Activated T-helper 1 cell treated with Interleukin-2 at 50 U/mL for 16 hours (primary cell): ENCODE measurements around the gene NOVA2.
A peak's percentile ranks its signal among the peaks of the same experiment; 100 is the strongest.

ENCODE experiments used
- DNase-seq: peaks from one replicate; pipeline ENCODE4 v3.0.0-alpha.2; 2020; ENCODE audit warnings: low read depth

Gene NOVA2

DNA sequence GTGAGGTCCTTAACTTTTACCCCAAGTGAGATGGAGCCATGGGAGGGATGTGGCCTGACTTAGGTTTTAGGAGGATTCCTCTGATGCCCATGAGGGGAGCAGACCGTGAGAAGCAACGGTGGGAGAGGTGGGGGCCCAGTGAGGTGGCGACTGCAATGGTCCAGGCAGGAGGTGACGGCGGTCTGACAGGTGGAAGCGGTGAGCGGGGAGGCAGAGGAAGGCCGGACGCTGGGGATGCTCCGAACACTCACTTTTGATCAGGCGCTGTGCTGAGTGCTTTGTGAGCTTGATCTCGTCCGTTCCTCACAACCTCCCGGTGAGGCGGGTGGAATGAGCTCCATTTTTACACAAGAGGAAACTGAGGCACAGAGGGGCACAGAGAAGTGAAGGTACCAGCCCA, 11.6 kb downstream of the NOVA2 start:
- no peak for DNase-seq

DNA sequence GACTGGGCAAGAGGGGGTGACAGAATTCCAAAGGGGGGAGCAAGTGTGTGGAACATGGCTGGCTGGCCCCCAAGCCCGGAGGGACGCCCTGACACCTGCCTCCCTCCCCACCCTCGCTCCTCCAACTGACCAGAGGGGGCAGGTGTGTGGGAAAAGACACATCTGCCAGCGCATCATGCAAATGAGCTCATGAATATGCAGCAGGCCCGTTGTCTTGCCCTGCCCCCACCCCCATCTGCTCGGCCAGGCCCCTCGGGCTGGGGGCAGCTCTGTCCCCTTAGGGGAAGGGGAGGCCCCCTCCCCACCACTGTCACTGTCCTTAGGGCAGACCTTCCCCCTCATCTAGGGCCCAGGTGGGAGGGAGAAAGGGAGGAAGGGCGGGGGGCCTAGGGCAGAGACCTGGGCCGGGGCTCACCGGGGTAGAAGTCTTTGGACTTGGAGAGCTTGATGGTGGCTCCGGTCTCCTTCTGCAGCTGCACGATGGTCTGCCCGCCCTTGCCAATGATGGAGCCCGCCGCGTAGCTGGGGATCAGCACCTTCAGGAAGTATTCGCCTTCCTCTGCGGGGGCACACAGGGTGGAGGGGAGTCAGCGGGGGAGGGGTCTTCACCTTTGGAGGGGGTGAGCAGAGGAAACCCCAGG, 12.9 kb downstream of the NOVA2 start:
- DNase-seq, result no peak

DNA sequence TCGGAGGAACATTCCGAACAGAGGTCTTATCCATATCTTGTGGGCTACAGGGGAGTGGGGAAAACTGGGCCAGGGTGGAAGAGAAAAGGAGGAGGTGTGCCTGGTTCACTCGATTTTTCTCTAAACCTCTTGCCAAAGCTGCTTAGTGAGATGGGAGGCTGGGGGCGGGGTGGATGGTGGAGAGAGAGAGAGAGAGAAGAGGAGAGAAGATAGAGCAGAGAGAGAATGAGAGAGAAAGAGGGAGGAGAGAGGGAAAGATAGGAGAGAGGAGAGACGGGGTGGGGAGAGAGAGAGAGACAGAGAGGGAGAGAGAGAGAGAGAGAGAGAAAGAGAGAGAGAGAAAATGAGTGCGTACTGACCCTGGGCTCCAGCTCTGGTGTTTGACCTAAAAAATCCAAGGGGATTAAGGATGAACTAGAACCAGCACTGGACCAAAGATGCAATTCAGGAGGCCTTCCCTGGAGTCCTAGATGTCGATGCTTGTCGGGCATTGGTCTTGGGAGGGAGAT, 14.1 kb downstream of the NOVA2 start:
- no peak for DNase-seq

DNA sequence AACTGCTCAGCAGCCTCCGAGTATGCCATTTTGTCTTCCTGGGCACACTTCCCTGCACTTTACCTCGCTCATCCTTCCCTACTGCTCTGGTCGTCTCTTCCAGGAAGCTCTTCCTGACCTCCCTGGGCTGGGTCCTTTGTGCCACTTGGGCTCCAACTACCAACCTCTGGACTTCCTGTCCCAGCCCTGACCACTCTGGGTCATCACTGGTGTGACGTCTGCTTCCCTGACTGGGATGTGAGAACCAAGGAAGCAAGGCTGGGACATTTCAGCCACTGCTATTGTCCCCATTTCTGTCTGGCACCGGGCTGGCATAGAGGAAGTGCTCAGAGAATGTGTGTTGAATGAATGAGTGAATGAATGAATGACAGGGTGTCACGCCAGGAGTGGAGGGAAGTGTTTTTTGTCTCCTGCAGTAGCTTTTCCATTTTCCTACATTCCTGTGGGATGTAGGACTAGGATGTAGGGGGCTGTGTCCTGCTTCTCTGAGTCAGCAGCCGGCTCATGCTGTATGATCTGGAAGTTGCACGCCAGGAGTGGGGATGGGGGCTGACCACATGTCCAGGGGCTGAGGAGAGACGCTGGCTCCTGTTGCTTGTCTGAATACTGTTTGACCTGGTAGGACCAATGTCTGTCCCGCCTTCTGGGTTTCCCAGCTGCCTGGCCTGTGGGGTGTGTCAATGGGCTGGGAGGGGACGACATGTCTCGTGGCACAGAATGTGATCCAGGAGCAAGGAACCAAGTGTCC, 14.7 kb downstream of the NOVA2 start:
- no peak for DNase-seq

DNA sequence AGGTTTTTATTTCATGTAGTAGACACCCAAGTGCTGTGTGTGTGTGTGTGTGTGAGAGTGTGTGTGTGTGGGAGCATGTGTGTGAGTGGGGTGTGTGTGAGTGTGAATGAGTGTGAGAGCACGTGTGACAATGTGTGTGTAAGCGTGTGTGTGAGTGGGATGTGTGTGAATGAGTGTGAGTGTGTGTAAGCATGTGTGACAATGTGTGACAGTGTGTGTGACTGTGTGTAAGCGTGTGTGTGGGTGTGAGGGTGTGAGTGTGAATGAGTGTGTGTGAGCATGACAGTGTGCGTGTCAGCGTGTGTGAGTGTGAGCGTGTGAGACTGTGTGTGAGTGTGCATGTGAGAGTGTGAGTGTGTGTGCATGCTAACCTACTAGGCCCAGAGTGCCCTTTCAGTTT, 15.3 kb downstream of the NOVA2 start:
- DNase-seq, result no peak

DNA sequence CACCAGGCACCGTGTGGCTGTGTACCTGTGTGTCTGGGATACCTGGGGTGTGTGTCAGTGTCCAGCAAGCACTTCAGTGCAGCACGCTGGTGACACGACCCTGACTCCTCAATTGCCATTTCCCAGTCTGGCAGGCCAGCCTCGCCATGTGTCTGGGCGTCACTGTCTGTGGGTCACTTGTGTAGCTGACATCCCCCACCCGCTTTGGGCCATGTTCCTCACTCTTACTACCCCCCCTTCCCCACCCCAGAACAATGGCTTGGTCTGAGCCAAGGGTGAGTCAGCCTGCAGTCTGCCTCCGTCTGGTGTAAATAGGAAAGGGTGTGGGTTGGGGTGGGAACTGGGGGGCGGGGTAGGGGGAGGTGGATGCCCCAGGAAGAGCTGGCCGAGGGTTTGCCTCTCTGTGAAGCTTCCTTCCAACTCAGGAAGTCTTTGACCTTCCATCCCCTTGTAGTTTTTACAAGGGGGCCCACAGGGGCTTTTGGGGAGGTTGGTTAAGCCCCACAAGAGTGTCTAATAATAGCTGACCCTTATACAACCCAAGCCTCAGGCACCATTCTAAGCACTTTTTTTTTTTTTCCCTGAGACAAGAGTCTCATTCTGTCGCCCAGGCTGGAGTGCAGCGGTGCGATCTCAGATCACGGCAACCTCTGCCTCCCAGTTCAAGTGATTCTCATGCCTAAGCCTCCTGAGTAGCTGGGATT, 17.6 kb downstream of the NOVA2 start:
- no peak for DNase-seq

DNA sequence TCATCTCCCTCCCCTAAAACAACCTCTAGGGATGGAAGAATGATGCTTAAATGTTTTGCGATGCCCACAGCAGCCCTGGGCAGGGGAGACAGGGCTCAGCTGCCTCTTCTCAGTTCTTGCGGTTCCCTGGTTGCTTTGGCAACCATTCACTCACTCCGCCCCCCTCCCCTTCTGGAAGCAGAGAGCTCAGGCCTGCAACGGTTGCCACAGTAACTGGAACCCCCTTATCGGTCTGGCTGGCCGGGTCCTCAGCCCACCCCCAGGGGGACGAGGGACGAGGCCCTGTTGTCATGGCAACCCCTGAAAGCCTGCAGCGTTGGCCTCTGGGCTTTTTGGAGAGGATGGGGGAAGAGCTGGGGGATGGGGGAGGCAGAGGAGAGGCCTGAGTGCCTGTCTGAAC, 19.5 kb downstream of the NOVA2 start:
- DNase-seq, result no peak

DNA sequence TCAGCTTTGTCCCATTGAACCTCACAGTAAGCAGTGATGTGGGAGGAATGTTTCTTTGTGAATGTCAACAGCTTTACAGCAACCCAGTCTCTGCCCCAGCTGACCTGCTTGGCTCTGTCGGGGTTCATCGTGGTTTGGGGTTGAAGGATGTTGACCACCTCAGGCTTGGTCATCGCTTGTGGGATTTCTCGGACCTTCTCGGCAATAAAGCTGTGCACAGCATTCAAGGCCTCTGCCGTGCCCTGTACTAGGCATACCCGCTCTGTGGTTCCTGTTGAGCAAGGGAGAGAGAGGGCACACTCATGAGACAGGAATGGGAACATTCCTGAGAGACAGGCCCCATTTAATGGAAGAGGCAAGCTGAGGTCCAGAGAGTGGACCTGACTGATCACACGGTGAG, 20.0 kb downstream of the NOVA2 start:
- no peak for DNase-seq

DNA sequence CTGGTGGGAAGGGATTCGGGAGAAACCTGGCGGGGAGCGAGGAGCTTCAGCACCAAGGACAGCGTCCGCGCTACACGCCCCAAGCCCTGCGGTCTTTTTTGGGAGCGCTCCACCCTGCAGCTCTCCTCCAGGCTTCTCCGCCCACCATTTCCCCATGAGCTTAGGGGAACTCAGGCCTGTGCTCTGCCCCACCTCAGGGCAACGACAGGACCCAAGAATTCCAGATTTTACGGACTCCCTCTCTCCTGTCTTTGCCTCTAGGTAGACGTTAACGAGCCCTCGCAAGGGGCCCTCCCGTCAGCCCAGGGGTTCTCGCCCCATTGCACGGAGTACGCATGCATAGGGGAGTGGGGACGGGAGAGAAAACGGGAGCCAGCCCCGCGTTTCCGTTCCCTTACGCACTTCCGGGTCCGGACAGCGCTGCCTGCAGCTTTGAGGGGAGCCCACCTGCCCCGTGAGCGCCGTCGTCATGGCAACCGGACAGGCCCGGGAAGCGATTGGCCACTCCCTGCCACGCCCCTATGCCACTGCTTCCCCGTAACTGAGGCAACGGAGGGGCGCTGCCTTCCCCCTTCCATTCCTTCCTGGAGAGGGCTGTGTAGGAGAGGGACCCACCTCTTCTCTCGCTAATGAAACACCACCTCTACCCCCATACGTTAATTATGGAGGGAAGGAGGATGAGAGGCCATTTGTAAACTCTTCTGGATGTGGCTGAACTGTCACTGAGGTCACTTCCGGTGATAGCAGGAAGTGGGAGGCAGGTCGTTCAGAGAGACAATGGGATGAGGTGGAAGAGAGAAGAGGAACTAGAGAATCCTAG, 20.8 kb downstream of the NOVA2 start:
- DNase-seq, result no peak

DNA sequence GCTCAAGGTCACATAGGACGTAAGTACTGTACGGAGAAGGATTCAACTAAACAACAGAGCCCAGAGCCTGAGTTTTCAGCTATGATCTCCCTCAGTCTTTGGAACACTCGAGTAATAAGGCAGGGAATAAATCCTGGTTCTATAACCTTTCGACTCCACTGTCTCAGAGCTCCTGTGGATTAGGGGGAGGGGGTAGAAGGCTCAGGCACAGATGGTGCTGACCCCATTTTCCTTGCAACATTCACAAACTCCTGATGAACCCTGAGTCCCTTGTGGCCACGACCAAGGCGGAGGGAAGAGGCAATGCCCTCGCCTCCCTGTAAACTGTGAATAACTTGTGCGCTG, 21.4 kb downstream of the NOVA2 start:
- no peak for DNase-seq

DNA sequence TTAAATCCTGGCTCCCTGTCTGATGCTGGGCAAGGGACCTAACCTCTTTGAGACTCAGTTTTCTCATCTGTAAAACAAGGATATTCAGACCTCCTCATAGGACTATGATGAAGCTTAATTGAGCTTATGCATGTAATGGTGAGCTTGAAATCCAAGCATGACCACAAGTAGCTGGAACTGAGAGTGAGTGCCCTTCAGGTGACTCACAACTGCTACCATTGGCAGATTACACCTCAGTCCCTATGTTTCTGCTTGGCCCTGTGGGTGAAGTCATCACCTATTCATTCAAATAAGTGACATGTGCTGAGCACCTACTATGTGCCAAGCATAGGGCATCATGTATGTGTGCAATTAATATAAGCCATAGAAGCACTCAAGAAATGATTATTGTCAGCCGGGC, 25.7 kb downstream of the NOVA2 start:
- DNase-seq, result no peak

DNA sequence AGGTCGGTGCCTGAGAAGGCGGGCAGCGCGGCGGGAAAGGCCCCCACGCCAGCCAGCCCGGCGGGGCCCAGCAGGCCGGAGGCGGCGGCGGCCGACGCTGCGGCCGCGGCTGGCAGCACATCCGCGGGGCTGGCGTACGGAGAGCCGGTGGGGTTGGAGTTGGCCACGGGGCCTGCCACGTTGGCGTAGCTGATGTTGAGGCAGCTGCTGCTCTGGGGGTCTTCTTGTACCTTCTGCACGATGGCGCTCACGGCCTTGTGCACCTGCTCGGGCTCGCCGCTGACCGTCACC, 33.2 kb downstream of the NOVA2 start:
- DNase-seq, result no peak

DNA sequence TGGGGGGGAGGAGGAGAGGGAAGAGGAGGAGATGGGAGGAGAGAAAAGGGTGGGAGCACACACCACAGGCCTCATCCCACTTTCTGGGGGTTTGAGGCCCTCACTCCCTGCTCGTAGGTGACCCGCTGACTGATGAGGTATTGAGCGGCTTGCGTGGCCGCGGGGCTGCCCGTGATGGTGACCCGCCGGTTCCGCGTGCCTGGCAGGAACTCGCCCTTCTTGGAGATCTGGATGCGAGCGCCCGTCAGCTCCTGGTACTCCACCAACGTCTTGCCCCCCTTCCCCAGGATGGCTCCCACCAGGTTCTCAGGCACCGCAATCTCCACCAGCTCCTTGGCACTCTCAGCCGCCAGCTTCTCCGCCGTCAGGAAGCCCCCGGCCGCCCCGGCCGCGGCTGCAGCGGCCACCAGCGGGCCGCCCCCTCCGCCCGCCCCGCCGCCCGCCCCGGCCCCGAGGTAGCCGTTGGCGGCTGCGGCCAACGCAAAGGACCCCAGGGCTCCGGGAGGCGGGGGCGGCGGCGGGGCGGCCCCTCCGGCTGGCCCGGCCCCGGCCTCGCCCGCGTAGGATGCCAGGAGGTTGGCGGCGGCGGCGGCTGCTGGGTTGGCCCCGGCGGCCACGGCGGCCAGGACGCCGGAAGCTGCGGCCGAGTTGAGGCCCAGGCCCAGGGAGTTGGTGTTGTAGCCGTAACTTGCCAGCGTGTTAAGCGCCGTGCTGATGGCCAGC, 33.7 kb downstream of the NOVA2 start:
- DNase-seq, result no peak

DNA sequence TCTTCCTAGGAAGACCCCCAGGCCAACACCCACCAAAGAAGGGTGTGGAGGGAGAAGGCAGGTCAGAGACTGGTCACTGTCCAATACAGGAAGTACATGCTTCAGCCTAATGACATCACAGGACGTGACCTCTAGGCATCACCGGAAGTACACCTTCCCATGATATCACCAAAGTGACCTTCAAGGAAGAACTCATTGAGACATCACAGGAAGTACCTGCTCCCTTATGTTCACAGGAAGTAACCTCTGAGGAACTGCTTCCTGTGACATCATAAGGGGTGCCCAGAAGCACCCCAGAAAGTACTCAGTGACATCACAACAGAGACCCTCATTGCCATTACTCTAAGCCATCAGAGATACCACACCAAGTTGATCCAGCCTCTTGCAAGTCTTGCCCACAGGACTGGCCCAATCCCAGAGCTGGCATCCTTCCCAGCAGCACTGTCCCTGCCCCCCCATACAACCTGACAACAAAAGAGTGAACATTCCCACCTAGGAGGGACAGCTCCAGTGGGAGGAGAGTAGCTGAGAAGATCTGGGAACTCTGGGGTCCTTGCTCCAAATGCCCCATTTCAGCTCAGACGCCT, 34.8 kb downstream of the NOVA2 start:
- DNase-seq, result no peak

DNA sequence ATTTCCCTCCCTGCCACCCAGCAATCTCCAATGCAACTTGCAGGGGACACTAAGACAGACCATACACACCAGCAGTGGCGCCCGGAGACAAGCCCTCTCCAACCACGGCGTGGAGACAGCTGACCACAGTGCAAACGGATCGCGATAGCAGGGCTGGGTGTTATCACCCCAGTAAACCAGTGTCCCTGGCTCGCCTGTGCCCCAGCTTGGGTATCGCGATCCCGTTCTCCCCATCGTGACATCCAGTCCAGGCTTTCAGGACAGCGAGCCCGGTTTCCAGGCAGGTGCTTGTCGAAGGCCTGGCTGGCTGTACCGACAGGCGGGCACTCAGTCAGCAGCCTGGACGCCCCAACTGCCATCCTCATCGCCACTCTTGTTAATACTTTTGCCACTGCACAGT, 38.4 kb downstream of the NOVA2 start:
- DNase-seq, result no peak

DNA sequence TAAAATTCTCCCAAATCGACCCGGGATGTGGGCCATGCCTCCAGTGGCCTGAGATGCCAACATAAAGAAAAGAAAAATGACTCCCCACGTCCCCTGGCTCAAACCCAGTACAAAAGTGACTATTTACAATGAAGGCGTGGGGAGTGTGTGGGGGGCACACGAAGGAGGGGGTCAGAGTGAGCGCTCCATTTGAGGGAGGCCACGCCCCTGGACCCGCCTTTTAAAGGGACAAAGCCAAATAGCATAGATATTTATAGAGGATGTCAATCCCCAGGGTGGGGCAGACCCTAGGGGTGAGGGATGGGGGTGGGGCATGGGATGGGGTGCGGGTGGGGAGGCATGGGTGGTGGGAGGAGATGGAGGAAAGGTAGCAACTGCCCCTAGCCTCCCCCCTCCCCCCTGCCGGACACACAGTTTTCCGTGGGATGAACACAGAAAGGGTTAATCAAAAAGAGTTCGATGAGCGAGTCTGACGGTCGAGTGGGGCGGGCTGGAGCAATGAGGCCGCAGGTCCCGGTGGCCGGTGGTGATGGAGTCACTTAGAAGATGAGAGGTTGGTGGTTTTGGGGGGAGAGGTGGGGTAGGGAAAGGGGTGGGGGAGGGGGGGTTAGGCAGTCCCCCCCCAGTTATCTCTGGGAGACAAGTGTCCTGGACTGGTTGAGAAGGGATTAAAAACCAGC, 39.0 kb downstream of the NOVA2 start:
- DNase-seq, result no peak

DNA sequence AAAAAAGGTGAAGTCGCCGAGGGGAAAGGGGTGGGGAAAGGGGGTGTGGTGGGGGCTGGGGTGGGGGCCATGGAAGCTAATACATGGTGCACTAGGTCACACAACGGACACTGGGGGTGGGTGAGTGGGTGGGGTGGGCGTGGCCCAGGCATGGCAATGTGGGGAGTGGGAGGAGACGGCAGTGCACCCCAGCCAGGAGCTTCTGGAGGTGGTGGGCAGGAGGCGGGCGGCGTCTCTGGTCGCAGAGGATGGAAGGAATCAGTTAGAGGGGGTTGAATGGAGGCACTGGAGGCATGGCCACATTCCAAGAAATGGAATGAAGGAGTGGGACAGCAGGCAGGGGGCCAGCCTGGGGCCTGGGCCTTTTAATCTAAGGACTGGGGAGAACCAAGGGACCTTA, 39.9 kb downstream of the NOVA2 start:
- no peak for DNase-seq

DNA sequence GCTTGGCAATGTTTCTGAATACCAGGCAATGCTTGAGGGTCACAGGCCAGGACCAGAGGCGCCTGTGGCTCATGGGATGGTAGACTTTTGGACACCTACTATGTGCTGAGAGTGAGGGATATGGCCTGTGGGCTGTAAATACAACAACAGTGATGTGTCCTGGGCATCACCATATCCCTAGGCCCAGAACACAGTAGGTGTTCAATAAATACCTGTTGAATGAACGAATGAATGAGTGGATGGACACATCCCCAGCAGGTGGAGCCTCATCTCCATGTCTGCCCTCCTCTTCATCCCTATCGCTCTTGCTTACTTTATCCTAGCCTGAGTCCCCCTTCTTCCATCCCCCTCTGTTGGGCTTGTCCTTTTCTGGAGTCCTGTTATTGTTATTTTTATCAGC, 42.6 kb downstream of the NOVA2 start:
- DNase-seq, result no peak

DNA sequence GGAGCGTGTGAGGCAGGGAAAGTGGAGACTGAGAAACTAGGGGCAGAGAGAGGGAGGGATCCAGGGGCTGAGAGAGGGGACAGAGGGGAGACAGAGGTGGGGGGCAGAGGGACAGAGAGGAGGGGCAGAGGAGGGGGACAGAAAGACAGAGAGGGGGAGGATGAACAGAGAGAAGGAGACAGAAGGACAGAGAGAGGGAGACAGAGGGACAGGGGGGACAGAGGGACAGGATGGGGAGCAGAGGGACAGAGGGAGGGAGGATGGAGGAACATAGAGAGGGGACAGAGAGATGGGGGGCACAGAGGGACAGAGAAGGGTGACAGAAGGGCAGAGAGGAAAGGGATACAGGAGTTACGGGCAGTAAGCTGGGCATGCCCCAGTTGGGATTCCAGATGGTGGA, 44.4 kb downstream of the NOVA2 start:
- no peak for DNase-seq

DNA sequence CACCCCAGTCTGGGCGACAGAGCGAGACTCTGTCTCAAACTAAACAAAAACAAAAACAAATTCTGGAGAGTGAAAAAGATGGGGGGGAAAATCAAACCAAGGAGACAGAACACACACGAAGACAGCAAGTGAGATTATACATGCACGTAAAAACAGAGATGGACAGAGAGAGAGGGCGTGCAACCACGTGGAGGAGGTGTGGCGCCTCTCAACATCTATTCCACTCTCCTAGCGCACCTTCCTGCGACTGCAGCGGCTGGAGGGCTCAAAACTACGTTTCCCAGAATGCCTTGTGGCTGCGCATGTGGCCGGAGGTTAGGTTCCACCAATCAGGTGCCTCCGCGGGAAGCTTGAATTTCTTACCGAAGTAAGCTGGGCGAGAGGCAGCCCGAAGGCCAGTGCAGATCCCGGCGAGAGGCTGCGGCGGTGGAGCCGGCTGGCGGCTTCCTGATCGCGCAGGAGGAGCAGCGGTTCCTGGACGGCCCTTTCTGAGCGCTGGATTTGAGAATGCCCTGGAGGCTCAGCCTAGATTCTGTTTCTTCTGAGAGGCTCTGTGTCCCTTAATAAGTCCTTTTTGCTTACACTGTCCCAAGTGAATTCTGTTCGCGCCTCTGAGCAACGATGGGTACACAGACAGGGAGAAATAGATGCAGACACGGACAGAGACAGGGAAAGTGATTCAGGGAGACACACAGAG, 46.0 kb downstream of the NOVA2 start:
- peak; percentile 75 for DNase-seq
